GM21737 (cell line): ENCODE results near the gene VPS18.

Experiments used
- ATAC-seq: cut with Tn5 transposase; IDR thresholded peaks from one replicate; pipeline ENCODE4 v1.9.1; 2021; ENCODE audit warnings: mild to moderate bottlenecking, moderate library complexity; ENCODE audit not compliant: unreplicated experiment

VPS18 gene

DNA sequence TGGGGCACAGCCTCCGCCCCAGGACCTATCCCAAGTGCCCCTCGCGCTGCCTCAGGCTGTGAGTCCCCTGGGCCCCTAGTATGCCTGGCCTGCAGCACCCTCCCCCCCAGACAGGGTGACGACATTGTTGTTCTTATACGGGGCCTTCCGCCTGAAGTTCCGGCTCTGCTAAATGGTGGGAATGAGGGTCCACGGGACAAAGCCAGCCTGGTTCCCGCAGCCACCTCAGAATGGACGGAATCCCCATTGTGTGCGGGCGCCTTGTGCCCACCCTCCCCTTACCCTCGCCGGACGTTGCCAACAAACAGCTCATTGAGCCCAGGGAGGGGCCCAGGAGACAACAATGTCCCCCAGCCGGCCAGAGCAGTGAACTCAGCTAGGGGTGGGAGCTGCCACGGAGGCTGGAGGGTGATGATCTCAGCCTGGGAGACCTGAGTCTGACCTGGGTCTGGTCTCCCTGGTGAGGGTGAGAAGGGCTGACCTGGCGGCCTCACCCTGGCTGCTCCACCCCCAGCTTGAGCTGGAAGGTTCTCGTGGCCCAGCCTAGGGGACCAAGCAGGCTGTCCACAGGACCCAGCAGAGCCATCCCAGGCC is 24.6 kb downstream of the VPS18 start:
- ATAC-seq, result no peak

DNA sequence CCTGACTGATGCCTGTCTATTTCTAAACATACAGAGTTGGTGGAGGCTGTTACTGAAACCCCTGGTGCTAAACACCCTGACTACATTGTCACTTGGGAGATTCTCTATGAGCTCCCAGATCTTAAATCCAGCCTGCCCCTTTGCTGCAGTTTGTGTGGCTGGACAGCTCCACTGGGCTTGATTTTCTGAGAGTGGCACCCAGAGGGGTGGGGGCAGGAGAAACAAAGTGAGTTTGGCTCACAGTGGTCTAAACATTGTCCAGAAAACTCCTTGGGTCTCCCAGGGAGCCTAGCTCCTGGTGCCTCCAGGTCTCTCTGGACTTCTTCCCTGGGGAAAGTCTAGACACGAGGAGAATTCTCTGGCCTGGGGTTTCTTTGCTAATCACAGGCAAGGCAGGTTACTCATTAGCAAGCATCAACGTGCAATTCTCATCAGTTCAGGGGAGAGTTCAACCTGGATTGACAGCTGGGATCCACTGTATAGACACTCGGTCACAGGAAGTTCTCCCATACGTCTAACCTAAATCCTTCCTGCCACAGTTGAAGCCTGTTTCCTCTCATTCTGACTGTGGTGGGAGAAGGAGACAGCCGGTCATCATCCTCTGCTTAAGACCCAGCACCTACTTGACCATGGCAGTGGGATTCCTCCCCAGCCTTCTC is 27.8 kb downstream of the VPS18 start:
- ATAC-seq, result no peak

DNA sequence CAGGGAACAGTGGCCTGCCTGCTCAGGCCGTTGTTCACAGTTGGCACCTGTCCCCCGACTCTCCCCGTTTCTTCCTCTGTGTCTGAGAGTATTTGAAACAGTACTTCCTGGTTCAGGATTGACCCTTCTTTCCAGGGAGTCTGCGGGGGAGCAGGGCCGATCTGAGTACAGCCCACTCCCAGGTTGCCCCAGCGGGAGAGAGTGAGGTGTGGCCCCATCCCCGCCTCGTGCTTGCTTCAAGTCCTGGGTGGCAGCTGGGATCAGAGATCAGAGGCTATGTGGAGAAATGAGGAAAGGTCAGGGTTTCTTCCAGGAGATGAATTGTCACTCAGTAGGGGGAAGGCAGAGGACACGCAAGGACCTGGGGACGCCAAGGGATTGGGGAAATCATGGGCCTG is 28.4 kb downstream of the VPS18 start:
- ATAC-seq, result no peak

DNA sequence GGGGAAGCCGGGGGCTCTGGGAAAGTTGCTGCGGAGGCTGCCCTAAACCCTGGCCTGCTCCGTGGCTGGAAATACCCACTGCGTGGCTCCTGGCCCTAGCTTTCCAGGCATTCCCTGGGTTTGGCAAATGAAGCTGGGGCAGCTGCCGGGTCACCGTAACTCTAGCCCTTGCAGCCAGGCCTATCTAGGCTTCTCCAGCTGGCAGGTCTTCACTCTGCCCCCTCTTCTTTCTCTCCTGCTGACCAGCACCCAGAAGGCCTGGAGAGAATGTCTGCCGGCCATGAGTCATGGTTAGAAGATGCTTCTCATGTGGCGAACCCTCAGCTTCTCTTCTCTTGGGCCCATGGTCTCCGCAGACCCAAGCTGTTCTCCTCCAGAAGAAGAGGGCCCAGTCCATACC is 29.3 kb downstream of the VPS18 start:
- ATAC-seq, result no peak

DNA sequence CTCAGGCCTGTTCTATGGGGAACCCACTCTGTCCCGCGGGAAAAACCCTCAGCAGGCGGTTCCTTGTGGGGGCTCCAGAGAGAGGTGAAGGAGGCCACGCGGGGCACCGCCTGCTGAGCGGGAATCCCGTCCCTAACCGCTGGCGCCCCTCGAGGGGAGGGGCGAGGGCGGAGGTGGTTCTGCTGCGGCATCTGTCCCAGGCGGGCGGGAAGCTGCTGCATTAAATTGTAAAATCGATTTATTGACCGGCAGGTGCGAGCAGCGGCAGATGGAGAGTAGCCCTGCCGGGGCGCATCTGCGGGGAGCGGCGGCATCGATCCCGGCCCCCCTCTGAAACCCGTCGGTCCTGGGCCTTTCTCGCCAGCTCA is 31.2 kb downstream of the VPS18 start:
- no peak for ATAC-seq

DNA sequence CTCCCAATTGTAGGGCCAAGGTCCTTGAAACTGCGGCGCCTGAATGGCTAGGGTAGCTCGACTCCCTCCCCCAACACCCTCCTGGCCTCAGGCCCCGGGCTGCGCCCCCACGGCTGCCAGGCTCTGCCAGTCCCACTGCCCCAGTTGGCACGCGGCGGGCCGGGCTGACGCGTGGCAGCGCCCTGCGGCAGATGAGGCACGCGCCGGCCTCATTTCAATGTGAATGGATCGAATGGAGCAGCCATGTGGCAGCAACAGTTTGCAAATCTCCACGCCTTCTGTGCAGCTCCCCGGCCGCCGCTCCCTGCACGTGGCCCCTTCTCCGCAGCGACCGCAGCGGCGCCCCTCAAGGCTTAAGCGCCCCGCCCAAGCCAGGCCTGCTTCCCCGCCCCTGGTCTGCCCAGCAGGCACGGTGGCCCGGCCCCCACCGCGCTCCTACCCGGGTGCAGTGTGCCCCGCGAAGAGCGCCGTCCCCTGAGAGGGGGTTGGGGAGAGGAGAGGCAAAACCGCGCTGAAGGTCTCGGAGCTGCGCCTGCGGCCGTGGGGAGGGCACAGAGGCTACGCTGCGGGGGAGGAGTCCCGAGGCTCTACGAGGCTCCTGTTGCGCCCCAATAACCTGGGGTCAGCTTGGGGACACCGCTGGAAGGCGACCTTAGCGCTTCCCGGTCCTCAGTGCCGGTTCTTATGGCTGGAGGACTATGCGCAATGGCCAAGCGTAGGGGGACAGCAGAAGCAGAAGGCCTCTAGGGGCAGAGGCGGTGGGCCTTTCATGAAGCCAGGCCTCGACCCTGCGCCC is 31.8 kb downstream of the VPS18 start:
- ATAC-seq, result no peak

DNA sequence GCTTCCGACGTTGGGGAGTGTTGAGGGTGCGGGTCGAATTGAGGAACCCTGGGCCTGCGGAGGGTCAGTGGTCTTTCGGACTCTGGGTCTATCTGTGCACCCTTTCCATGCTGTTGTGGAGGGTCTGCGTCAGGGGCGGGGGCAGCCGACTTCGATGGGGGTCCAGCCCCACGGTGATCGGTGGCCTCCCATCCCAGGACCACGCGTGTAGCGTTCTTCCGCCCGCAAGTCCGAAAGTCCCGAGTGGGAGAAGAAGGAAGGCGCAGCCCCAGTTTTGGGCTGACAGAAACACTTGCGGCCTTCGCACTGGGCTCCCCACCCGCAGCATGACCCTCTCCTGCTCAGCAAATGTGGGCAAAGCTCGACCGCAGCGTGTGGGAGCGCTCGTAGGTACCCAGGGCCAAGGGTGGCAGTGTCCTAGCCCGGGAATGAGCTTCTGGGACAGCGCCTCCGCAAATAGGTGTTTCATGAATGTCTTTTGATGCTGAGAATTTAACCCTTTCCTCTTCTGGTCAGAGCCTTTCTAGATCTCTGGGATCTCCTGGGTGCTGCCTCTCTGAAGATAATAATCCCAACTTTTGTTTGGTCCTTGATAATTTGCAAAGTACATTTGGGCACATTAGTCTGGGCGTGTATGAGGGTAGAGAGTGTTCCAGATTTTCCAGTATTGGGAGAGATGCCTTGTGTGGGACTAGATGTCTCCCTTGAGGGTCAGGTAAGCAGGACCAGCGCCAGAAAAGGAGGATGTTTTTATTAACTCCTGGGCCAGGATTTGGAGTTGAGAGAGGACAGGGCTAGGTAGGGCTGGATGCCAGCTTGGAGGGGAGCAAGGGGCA is 32.6 kb downstream of the VPS18 start:
- ATAC-seq, result no peak

DNA sequence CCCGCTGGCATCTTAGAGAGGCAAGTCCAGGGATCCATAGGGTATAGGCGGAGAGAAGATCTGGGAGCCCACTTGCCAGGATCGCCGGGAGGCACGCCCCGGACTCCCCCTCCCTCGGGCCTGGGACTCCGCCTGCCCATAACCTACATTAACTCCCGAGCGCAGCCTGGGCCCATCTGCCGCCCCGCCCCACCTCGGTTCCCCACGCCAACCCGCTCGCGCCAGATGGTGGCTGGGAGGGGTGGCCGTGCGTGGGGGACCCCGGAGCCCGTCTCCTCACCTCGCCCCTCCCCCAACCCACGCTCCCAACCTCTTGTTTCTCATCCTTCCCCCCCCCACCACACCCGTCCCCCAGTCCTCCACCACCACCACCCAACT is 33.2 kb downstream of the VPS18 start:
- no peak for ATAC-seq

DNA sequence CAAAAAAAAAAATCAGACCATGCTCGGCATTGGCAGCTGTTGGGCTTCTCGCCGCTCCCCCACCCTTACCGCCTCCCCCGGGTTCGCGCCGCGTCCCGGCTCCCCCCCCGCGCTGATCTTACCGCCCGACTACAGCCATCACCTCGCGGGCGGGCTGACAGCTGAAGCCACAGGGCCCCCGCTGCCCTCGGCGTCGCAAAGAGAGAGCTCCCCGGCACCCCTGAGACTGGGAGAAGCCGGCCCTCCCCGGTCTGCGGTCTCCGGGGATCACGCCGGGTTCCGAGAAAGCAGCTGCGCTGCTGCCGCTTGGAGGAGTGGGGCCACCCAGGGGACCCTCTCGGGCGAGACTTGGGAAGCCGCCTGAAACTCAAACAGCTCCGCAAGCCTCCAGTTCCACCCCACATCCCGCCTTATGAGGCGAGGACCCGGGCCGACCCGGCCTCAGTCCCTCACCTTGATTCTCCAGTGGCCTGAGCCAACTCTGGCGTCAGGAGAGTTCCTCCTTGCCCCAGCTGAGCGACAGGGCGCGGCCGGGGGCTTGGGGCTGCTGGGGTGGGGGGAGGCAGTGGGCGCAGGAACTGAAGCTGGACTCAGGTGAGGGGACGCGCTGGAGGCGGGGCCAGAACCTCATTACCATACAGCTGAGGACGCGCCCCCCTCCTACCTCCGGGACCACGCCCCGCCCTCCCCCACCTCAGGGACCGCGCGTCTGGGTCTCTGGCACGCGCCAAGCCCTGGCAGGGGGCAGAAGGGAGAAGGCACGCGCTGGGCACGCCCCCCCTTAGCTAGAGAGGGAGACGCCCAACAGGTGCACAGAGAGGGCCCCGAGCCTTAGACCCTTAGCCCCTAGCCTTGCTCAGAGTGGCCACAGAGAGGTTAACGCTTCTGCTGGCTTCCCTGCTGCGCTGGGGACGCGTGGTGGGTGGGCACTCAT is 33.9 kb downstream of the VPS18 start:
- no peak for ATAC-seq

DNA sequence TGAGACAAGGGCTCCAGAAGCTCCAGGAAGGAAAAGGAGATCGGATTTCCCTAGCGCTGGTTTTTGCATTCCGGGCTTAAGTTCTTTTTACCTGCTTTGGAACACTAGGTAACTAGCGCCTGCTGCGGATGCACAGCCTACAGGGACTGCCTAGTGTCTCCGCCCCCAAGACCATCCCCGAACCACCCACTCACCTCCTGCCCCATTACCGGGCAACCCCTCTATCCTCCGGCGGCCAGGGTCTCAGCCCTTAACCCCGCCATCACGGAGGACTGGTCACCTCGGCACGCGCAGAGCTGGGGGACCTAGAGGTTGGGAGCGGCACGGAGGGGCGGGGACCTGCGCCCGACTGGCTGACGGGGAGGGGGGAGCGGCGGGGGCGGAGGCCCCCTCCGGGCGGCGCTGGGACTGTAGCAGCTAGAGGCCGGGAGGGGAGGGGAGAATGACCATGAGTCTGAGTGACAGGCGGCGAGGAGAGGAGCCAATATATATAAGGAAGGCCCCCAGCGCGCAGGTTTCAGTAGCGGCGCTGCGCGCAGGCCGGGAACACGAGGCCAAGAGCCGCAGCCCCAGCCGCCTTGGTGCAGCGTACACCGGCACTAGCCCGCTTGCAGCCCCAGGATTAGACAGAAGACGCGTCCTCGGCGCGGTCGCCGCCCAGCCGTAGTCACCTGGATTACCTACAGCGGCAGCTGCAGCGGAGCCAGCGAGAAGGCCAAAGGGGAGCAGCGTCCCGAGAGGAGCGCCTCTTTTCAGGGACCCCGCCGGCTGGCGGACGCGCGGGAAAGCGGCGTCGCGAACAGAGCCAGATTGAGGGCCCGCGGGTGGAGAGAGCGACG is 34.8 kb downstream of the VPS18 start, which contains the start of gene DLL4:
DLL4 (plus strand) TSS at position 520 of the 839 bp plus-strand sequence. CDS start 329 bp downstream, outside the sequence.
- no peak for ATAC-seq

DNA sequence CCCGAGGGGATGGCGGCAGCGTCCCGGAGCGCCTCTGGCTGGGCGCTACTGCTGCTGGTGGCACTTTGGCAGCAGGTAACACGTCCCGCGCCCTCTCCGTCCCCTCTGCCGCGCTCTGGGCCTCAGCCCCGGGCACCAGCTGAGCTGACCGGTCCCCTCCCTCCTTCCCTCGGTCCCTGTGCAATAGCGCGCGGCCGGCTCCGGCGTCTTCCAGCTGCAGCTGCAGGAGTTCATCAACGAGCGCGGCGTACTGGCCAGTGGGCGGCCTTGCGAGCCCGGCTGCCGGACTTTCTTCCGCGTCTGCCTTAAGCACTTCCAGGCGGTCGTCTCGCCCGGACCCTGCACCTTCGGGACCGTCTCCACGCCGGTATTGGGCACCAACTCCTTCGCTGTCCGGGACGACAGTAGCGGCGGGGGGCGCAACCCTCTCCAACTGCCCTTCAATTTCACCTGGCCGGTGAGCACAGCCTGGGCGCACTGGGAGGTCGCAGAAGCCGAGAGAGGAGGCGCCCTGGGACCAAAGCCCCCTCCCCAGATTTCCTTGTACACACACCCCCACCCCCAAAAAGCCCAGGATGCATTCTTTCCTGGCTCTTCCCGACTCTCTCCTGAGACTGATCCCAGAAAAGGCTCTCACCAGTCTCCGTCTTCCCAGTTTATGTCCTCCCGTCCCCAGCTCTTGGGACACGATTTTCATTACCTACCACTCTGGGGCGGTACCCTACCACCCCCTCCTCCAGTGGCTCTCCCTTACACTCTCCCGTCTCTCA is 35.6 kb downstream of the VPS18 start:
- no peak for ATAC-seq

DNA sequence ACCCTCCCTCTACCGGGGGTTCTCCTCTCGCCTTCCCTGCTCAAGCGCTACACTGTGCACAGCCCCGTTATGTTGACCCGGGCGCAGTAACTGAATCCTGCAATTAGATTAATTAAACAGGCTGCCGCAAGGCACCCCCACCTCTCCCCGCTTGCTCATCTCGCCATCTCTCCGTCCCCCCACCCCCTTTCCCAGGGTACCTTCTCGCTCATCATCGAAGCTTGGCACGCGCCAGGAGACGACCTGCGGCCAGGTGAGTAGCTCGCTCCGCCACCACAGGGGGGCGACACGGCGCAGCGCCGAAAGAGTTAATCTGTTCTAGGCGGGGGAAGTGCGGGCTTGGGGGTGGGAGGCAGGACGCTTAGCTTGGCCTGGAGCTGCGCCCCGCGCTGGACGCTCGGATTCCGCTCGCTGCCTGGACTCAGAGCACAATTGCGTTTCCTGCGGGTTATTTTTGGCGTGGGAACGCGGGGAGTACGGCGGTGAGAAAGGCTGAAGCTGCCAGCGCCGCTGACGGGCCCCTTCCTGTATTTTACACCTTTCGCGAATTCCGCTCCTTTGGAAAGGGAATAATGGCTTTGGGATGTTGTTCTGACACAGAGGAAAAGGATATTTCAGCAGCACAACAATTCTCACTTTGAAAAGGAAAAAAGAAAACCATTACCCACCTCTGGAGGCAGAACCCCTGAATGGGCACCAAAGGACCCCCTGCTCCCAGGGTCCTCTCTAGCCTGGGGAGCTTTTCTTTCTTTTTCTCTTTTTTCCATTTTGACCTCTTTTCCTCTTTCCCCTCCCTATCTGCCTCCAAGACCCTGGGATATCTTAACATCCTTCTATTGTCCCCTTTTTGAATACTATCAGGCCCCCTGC is 36.4 kb downstream of the VPS18 start:
- no peak for ATAC-seq

DNA sequence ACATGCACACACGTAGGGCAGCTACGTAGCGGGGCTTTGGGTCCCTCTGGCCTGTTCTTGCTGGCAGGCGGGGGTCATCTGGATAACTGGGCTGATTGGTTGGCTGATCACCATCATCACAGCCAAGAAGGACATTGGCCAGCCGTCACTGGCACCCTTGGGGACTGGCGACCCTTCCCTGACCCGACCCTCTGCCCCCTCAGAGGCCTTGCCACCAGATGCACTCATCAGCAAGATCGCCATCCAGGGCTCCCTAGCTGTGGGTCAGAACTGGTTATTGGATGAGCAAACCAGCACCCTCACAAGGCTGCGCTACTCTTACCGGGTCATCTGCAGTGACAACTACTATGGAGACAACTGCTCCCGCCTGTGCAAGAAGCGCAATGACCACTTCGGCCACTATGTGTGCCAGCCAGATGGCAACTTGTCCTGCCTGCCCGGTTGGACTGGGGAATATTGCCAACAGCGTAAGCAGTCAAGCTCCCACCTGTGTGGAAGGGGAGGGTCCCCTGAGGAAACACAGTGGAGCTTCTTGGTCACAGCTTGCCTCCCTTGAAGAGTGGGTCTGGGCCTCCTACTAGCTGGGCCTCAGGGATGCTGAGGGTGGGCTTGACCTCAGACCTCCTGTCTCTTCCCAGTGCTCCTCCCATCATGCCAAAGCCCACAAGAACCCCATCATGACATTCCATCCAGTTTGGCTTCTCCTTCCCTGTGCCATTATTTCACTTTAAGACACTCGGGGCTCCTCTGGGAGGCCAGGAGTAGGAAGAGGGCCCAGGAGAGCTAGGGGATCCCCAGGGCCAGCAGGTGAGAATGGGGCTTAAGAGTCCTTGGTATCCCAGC is 37.3 kb downstream of the VPS18 start:
- ATAC-seq, result no peak

DNA sequence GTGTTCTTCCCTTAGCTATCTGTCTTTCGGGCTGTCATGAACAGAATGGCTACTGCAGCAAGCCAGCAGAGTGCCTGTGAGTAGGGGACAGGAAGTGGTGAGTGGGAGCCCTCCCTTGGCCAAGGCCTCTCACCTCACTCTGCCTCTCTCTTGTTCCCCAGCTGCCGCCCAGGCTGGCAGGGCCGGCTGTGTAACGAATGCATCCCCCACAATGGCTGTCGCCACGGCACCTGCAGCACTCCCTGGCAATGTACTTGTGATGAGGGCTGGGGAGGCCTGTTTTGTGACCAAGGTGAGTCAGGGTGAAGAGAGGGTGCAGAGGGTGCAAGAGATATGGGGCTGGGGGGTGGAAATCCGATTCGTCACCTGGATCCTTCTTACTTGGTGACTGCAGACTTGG is 37.9 kb downstream of the VPS18 start:
- no peak for ATAC-seq

DNA sequence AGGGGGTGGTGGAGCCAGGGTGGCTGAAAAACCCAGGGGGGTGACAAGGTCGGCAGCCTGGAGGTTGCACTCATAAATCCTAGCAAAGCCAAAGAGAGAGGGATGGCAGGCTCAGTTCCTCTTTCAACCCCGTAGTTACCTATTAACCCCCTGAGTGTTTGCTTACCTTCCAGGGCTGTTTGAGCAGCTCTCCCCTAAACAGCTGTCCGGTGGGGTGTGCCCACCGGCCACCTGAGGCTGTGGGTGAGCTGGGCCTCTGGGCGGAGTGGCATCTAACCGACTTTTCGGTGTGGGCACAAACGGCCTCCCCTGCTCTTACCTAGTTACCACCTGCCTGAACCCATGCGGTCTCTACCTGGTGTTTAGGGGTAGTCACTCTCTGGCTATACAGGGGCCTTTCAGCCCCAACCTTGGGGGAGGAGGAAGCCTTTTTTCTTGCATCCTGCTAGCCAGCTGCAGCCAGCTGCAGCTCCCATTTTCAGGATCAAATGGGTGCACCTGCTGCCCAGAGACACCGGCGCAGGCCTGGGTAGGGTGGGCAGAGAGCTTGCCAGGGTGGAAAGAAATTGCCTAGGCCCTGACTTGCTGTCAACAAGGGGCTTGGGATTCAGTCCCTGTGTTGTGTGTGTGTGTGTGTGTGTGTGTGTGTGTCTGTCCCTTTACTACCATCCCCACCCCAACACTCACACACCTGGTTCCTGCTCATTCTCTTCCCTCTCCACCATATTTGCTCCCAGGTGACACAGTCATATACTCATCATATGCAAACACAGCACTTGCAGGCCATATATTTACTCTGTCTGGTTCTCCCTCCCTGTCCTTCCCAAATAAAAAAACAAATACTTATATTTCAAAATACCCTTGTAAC is 38.6 kb downstream of the VPS18 start:
- no peak for ATAC-seq

DNA sequence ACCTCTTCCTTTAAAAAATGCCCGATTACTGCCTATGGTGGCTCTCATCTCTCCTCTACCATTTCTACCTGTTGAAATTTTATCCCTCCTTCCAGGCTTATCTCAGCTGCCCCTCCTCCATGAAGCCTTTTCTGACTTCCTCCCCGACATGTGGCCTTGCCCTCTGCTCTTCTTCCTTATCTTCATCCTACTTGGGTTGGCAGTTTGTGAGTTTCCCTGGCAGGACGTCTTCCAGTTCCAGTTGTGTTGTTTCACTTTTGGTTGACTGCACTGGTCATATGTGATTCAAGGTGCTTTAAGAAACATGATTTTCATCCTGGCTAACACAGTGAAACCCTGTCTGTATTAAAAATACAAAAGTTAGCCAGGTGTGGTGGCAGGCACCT is 39.3 kb downstream of the VPS18 start:
- ATAC-seq, result no peak
